ENCODE results near the gene MTHFSD.

DNA sequence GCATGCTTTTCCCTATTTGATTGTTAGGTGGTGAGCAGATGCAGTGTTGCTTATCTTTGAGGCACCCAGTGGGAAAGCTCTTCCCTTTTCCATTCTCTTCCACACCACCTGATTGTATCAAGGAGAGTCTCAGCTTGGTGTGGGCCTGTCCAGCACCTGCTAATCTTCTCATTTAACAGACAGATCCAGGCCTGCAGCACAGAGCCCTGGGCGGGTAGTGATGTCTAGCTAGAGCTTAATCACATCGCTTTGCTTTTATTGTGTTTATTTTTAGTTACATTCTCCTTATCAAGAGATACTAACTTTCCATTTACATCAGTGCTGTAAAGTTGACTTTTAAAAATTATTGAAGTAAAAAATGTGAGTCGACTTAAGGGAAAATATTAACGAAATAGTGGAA is 47.5 kb upstream of the MTHFSD start:
- TF ChIP-seq SNAI2 (CRISPR knock-in tag; IDR thresholded peaks at IDR 0.05) = no peak
- TF ChIP-seq ZNF70 (CRISPR knock-in tag; IDR thresholded peaks at IDR 0.05) = no peak
- TF ChIP-seq, protein P1, sequence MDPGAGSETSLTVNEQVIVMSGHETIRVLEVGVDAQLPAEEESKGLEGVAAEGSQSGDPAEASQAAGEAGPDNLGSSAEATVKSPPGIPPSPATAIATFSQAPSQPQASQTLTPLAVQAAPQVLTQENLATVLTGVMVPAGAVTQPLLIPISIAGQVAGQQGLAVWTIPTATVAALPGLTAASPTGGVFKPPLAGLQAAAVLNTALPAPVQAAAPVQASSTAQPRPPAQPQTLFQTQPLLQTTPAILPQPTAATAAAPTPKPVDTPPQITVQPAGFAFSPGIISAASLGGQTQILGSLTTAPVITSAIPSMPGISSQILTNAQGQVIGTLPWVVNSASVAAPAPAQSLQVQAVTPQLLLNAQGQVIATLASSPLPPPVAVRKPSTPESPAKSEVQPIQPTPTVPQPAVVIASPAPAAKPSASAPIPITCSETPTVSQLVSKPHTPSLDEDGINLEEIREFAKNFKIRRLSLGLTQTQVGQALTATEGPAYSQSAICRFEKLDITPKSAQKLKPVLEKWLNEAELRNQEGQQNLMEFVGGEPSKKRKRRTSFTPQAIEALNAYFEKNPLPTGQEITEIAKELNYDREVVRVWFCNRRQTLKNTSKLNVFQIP (CRISPR knock-in tag; IDR thresholded peaks at IDR 0.05; ENCODE audit: borderline replicate concordance, low read depth) = no peak
- TF ChIP-seq, protein P2, sequence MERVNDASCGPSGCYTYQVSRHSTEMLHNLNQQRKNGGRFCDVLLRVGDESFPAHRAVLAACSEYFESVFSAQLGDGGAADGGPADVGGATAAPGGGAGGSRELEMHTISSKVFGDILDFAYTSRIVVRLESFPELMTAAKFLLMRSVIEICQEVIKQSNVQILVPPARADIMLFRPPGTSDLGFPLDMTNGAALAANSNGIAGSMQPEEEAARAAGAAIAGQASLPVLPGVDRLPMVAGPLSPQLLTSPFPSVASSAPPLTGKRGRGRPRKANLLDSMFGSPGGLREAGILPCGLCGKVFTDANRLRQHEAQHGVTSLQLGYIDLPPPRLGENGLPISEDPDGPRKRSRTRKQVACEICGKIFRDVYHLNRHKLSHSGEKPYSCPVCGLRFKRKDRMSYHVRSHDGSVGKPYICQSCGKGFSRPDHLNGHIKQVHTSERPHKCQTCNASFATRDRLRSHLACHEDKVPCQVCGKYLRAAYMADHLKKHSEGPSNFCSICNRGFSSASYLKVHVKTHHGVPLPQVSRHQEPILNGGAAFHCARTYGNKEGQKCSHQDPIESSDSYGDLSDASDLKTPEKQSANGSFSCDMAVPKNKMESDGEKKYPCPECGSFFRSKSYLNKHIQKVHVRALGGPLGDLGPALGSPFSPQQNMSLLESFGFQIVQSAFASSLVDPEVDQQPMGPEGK (CRISPR knock-in tag; IDR thresholded peaks at IDR 0.05; ENCODE audit: borderline replicate concordance) = no peak
- TF ChIP-seq ISL1 (CRISPR knock-in tag; IDR thresholded peaks at IDR 0.05) = no peak
- no peak for TF ChIP-seq ZC3H10 (CRISPR knock-in tag; IDR thresholded peaks at IDR 0.05)
- TF ChIP-seq, protein P3, sequence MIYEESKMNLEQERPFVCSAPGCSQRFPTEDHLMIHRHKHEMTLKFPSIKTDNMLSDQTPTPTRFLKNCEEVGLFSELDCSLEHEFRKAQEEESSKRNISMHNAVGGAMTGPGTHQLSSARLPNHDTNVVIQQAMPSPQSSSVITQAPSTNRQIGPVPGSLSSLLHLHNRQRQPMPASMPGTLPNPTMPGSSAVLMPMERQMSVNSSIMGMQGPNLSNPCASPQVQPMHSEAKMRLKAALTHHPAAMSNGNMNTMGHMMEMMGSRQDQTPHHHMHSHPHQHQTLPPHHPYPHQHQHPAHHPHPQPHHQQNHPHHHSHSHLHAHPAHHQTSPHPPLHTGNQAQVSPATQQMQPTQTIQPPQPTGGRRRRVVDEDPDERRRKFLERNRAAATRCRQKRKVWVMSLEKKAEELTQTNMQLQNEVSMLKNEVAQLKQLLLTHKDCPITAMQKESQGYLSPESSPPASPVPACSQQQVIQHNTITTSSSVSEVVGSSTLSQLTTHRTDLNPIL (CRISPR knock-in tag; IDR thresholded peaks at IDR 0.05; ENCODE audit: low read depth) = no peak
- no peak for TF ChIP-seq BACH2 (CRISPR knock-in tag; IDR thresholded peaks at IDR 0.05; ENCODE audit: borderline replicate concordance)
